ENCODE data around the gene SRSF7.

GRCh38 chr2:38712871-38713270, 38.3 kb downstream of the SRSF7 start:
- TF ChIP-seq CAMTA2 (CRISPR knock-in tag; conservative IDR thresholded peaks at IDR 0.05), result no peak
- no peak for TF ChIP-seq EZH2 (IDR thresholded peaks at IDR 0.05; ENCODE audit: borderline replicate concordance, low read depth, low read length)
- no peak for TF ChIP-seq ZNF197 (CRISPR knock-in tag; IDR thresholded peaks at IDR 0.05; ENCODE audit: low read depth)
- no peak for TF ChIP-seq CEBPB (tag; IDR thresholded peaks at IDR 0.05)
- TF ChIP-seq CTCF (IDR thresholded peaks at IDR 0.05 in 2 of 3, conservative IDR thresholded peaks at IDR 0.05 in 1 of 3; ENCODE audit: insufficient read depth in 2 of 3, low read depth in 1 of 3, low read length in 3 of 3), result no peak
- TF ChIP-seq ZKSCAN1 (IDR thresholded peaks at IDR 0.05; ENCODE audit: low read depth, low read length), result no peak
- TF ChIP-seq ELF4 (CRISPR knock-in tag; IDR thresholded peaks at IDR 0.05), result no peak
- no peak for TF ChIP-seq CREB5 (CRISPR knock-in tag; IDR thresholded peaks at IDR 0.05)
- no peak for TF ChIP-seq LARP7 (IDR thresholded peaks at IDR 0.05)

All from K562 (cell line).